ENCODE measurements around the gene PREX1.
A peak's percentile ranks its signal among the peaks of the same experiment; 100 is the strongest.

The PREX1 gene

DNA sequence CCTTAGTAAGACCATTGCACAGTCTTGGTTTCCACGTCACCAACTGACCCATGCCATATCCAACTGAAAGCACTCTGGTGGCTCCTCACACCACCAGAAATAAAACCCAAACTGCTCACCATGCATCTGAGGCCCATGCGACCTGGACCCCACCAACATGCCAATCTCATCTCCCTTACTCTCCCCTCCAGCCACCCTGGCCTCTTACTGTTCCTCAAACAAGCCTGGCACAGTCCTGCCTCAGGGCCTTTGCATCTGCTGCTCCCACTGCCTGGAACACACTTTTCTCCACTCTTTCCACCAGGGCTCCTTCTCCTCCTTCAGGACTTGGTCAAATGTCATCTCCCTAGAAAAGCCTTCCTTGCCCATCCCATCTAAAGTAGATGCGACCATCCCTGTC lies 8.7 kb downstream of the PREX1 start:
- no peaks in the 10 kb centered on the region for H3K27me3 ChIP-seq (replicated peaks; ENCODE audit: control insufficient read depth, insufficient read depth, low read length)
- no peak for DNase-seq (ENCODE audit: extremely low read depth, insufficient read length)
- TF ChIP-seq, protein P1, sequence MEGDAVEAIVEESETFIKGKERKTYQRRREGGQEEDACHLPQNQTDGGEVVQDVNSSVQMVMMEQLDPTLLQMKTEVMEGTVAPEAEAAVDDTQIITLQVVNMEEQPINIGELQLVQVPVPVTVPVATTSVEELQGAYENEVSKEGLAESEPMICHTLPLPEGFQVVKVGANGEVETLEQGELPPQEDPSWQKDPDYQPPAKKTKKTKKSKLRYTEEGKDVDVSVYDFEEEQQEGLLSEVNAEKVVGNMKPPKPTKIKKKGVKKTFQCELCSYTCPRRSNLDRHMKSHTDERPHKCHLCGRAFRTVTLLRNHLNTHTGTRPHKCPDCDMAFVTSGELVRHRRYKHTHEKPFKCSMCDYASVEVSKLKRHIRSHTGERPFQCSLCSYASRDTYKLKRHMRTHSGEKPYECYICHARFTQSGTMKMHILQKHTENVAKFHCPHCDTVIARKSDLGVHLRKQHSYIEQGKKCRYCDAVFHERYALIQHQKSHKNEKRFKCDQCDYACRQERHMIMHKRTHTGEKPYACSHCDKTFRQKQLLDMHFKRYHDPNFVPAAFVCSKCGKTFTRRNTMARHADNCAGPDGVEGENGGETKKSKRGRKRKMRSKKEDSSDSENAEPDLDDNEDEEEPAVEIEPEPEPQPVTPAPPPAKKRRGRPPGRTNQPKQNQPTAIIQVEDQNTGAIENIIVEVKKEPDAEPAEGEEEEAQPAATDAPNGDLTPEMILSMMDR (IDR thresholded peaks at IDR 0.05; ENCODE audit: insufficient read depth, low read length, poor library complexity, severe bottlenecking) = no peak
- H3K36me3 ChIP-seq (ENCODE audit: control insufficient read depth, insufficient read depth, low read length) = peaks cover 6% of the 10 kb centered on the region
- no peak overlapping the region; the same call in 1 of the 2 replicates for H3K4me3 ChIP-seq (replicated peaks; ENCODE audit: low read depth, low read length)

DNA sequence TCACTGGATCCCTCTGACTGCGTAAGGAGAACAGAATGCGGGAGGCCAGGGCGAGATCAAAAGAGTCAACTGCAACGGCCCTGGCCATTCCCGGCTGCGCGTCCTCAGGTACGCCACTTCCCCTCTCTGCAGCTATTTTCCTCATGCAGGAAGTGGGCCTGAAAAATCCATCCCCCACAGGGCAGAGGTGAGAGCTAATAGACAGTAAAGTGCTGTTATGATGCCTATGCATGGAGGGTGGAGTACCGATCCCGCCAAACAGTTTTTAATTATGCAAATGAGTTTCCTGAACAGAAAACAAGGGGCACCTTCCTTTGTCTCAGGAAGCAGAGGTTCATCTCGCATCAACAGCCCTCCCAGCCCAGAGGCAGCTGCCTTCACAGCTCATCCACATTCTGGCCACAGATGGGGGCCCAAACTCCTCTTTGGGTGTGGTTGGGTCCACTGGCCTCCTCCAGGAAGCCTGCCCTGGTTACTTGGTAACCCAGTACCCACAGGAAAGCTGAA lies 9.3 kb downstream of the PREX1 start:
- H3K36me3 ChIP-seq (ENCODE audit: control insufficient read depth, insufficient read depth, low read length) = peaks cover 6% of the 10 kb centered on the region
- TF ChIP-seq, protein P1 (IDR thresholded peaks at IDR 0.05; ENCODE audit: insufficient read depth, low read length, poor library complexity, severe bottlenecking) = no peak
- peak; percentile 60 for DNase-seq (ENCODE audit: extremely low read depth, insufficient read length)
- H3K27me3 ChIP-seq (replicated peaks; ENCODE audit: control insufficient read depth, insufficient read depth, low read length) = no peaks in the 10 kb centered on the region
- H3K4me3 ChIP-seq (replicated peaks; ENCODE audit: low read depth, low read length) = no peak overlapping the region; the same call in 1 of the 2 replicates

DNA sequence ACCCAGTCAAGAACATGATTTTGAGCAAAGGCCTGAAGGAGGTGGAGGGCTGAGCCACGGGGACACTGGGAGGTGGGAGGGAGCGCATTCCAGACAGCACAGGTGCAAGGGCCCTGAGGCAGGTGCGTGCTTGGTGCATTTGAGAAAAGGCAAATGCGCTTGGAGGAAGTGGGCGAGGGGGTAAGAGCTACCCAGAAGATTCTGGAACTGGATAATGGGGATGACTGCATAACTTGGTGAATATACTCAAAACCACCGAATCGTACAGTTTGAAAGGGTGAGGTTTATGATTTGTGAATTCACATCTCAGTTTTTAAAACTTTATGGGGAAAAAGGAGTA lies 9.8 kb downstream of the PREX1 start:
- DNase-seq (ENCODE audit: extremely low read depth, insufficient read length) = no peak
- peaks cover 8% of the 10 kb centered on the region for H3K36me3 ChIP-seq (ENCODE audit: control insufficient read depth, insufficient read depth, low read length)
- no peak overlapping the region for H3K4me3 ChIP-seq (replicated peaks; ENCODE audit: low read depth, low read length)
- no peaks in the 10 kb centered on the region for H3K27me3 ChIP-seq (replicated peaks; ENCODE audit: control insufficient read depth, insufficient read depth, low read length)
- TF ChIP-seq, protein P1 (IDR thresholded peaks at IDR 0.05; ENCODE audit: insufficient read depth, low read length, poor library complexity, severe bottlenecking) = no peak

DNA sequence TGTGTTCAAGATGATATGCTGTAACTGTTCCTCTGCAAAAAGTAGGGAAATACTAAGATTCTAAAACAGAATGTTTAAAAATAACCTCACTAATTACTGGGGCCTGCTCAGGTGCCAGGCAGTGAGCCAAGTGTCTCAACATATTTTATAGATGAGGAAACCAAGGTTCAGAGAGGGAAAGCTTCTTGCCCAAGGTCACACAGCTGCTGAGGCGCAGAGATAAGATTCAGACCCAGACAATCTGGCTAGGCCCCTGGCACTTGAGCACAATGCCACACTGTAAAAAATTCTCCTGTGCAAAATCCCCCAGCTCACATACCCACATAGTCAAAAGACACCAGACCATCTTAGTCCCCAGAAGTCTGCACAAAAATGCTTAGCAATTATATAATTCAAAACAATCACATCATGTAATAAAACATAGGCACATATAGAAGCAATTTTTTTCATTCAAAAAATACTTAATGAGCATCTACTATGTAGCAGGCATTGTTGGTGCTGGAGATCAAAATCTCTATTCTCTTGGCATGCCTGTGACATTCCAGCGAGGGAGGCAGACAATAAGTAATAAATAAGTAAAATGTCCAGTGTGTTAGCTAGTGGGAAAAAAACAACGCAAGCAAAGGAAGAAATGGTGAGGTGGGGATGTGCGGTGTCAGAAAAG lies 10.3 kb downstream of the PREX1 start:
- no peak for DNase-seq (ENCODE audit: extremely low read depth, insufficient read length)
- TF ChIP-seq, protein P1 (IDR thresholded peaks at IDR 0.05; ENCODE audit: insufficient read depth, low read length, poor library complexity, severe bottlenecking) = no peak
- Histone ChIP-seq H3K27me3 (replicated peaks; ENCODE audit: control insufficient read depth, insufficient read depth, low read length) (no peaks in the 10 kb centered on the region), H3K36me3 (ENCODE audit: control insufficient read depth, insufficient read depth, low read length) (peaks cover 8% of the 10 kb centered on the region), H3K4me3 (replicated peaks; ENCODE audit: low read depth, low read length) (no peak overlapping the region)

DNA sequence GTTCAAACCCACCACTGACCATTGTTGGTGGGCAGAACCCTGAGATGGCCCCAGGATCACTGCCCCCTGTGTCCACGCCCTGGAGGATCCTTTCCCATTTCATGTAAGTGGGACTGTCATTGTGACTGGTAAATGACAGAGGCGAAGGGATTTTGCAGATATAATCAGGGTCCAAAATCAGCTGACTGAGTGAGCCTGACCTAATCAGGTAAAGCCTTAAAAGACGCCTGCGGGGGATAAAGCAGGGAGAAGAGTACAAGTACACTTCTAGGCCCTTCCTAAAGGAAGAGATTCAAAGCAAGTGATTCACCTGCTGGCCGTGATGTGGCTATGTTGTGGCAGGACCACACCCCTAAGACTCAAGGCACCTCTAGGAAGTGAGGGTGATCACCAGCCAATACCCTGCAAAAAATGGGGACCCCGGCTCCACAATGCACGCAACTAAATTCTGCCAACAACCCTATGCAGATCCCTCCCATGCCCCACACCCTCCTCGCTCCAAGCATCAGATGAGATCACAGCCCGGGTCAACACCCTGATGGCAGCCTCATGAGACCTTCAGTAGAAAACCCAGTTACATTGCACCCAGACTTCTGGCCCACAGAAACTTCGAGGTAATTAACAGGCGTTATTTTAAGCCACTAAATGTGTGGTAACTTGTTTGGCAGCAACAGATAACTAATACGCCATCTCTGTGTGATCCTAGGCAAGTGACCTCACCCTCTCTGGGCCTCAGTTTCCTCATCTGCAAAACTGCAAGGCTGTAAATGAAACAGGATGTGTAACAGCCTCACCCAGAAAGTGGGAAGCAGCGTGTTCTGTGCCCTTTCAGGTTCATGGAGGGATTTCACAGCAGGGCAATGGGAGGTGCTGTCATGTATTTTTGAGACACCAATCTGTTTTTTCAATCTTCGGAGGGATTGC lies 11.3 kb downstream of the PREX1 start:
- Histone ChIP-seq H3K4me3 (replicated peaks; ENCODE audit: low read depth, low read length) (no peak overlapping the region), H3K27me3 (replicated peaks; ENCODE audit: control insufficient read depth, insufficient read depth, low read length) (no peaks in the 10 kb centered on the region), H3K36me3 (ENCODE audit: control insufficient read depth, insufficient read depth, low read length) (peaks cover 8% of the 10 kb centered on the region)
- DNase-seq (ENCODE audit: extremely low read depth, insufficient read length) = no peak
- TF ChIP-seq, protein P1 (IDR thresholded peaks at IDR 0.05; ENCODE audit: insufficient read depth, low read length, poor library complexity, severe bottlenecking) = no peak
